Erythroblast (primary cell): ENCODE data around the gene OSBPL9.
A peak's percentile ranks its signal among the peaks of the same experiment; 100 is the strongest.

ENCODE experiments used
- DNase-seq, 2 experiments: peaks; one replicate each; lab custom pipeline; 2025; lab: John Stamatoyannopoulos, UW
- GATA1 ChIP-seq: IDR thresholded peaks from 2 replicates; pipeline ENCODE4 v1.6.1; 2011; ENCODE audit warnings: low read depth, mild to moderate bottlenecking, control low read depth, low read length, moderate library complexity
- POLR2A ChIP-seq: IDR thresholded peaks from 2 replicates; pipeline ENCODE4 v1.6.1; 2011; ENCODE audit warnings: mild to moderate bottlenecking, low read length

The OSBPL9 gene

GRCh38 chr1:51752073-51752948 is 135.4 kb downstream of the OSBPL9 start:
- TF ChIP-seq POLR2A (no peak), GATA1 (no peak)
- DNase-seq, result peak; percentile 25 to 66

DNA sequence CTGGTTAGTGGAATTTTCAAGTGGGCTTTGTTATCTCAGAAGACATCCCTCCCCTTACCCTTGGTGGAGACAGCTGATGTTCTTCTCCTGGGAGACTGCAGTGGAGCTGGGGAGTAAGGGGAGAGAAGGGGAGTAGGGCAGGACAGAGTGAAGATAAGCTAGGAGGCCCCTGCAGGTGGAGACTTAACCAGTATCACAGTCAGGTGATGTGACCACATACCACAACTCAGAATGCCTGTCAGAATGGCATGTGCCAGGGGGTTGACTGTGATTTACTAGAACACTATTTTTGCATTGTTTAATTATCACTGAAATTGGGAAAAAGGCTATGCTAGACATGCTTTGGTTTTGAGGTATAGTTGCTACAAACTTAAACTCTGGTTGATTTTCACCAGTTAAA is 137.1 kb downstream of the OSBPL9 start:
- no peak for DNase-seq

DNA sequence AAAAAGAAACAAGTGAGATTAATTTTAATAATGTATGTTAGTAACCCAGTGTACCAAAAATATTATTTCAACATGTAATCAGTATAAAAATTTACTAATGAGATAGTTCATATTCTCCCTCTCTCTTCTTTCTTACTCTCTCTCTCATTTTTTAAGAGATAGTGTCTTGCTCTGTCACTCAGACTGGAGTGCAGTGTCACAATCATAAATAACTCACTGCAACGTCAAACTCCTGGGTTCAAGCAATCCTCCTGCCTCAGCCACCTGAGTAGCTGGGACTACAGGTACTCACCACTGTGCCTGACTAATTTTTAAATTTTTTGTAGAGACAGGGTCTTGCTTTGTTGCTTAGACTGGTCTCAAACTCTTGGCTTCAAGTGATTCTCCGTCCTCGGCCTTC is 137.8 kb downstream of the OSBPL9 start:
- no peak for DNase-seq
- TF ChIP-seq POLR2A (no peak), GATA1 (no peak)

More for the DNA sequence above, 137.1 kb downstream of the OSBPL9 start:
- TF ChIP-seq GATA1 (no peak), POLR2A (no peak)

- no peak for DNase-seq
- no peak for TF ChIP-seq POLR2A
- TF ChIP-seq GATA1, result no peak
These were observed 138.5 kb downstream of the OSBPL9 start for GRCh38 chr1:51755437-51755836.

DNA sequence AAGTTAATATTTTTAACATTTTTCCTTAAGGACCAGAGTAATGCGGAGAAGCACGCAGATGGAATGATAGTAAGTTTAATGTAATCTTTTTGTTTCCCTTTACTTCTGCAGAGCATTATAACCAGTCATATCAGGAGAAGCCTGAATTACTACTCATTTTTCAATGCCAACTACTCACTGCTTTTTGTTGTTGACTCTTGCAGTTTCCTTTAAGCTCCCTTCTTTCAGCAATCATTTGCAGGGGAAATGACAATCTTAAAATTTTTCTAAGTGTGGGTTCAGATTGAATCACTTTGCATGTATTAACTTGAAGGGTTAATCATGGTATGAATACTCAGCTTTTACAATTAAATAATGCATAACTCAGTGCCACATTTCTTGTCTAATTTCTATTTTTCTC is 139.4 kb downstream of the OSBPL9 start:
- no peak for TF ChIP-seq GATA1
- no peak for TF ChIP-seq POLR2A
- DNase-seq, result no peak

DNA sequence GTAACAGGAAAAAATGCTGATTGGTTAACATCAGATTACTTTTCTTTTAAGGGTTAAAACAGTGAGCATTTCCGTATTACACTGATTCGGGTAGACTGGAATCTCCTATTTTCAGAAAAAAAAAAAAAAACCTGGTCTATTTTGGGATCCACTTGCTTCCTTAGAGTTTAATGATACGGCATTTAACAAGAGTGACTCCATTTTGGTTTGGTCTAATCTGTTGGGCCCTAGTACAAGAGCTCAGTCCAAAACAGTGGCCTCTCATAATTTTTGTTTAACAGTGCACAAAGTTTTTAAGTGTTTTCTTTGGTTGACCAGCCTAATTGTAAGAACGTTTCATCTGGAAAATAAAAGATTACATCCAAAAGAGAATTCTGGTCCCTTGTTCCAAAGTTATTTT is 141.4 kb downstream of the OSBPL9 start:
- DNase-seq, result no peak
- TF ChIP-seq GATA1, result no peak
- TF ChIP-seq POLR2A, result no peak

- TF ChIP-seq POLR2A (no peak), GATA1 (no peak)
- DNase-seq, result no peak
These were observed 144.0 kb downstream of the OSBPL9 start for GRCh38 chr1:51760872-51761271.

DNA sequence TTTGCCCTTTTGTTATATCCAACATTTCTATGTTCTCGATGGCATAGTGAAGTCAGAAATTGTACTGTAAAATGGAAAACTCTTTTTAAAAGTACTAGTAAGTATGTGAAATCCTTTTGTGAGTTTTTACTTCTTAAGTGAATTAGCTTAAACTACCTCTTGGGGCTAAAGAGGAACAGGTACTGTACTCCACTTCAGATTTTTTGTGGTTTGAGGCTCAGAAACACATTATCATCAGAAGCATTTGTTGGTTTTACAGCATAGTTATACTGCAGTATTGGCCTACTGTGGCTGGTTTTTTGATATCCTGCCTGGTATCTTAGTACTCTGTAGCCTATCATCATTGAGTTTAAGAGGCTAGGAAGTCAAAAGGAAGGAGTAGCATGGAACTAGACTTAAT is 144.5 kb downstream of the OSBPL9 start:
- TF ChIP-seq GATA1 (no peak), POLR2A (no peak)
- no peak for DNase-seq

- peak; percentile 62 to 71 for DNase-seq
- no peak for TF ChIP-seq POLR2A
- TF ChIP-seq GATA1, result no peak
These were observed 152.2 kb downstream of the OSBPL9 start for GRCh38 chr1:51768971-51769588.

- TF ChIP-seq GATA1 (no peak), POLR2A (no peak)
- no peak for DNase-seq
These were observed 159.5 kb downstream of the OSBPL9 start for GRCh38 chr1:51776408-51776807.

DNA sequence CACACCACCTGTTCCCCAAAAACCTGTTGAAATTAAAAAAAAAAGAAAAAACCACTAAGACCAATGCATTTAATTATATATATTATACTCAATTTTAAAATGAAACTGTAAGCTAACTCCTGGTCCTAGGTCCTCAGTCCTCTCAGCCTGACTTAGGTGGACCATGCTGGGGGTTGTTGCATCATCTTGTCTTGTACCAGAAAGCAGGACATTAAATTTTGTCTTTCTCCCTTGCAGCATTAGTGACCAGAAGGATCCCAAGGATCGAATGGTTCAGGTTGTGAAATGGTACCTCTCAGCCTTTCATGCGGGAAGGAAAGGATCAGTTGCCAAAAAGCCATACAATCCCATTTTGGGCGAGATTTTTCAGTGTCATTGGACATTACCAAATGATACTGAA is 164.0 kb downstream of the OSBPL9 start:
- TF ChIP-seq POLR2A (no peak), GATA1 (no peak)
- no peak for DNase-seq

GRCh38 chr1:51784997-51785421 is 168.1 kb downstream of the OSBPL9 start:
- no peak for DNase-seq

DNA sequence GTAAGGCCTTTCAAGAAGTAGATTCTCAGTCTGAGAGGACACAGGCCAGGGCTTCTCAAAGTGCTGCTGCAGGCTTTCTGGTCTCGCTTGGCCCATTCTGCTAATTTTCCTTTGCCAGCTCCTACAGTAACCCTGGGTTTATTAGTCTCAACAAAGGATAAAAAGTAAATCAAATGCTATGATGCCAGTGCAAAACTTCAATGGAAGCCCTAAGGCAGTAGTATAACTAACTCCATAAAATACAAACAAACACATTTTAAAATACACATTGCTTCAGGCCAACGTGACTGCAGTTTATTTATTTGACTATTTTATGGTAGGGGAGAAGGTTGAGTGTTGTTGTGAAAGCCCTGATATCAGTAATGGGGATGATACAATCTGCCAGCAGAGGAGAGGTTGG is 172.0 kb downstream of the OSBPL9 start:
- no peak for TF ChIP-seq POLR2A
- TF ChIP-seq GATA1, result no peak

More at GRCh38 chr1:51784997-51785421, 168.1 kb downstream of the OSBPL9 start:
- TF ChIP-seq GATA1 (no peak), POLR2A (no peak)

GRCh38 chr1:51789342-51789741 is 172.4 kb downstream of the OSBPL9 start:
- no peak for DNase-seq
- no peak for TF ChIP-seq GATA1
- no peak for TF ChIP-seq POLR2A

More for the DNA sequence above, 172.0 kb downstream of the OSBPL9 start:
- DNase-seq, result no peak
